ENCODE measurements around the gene DCTD.

Gene DCTD

DNA sequence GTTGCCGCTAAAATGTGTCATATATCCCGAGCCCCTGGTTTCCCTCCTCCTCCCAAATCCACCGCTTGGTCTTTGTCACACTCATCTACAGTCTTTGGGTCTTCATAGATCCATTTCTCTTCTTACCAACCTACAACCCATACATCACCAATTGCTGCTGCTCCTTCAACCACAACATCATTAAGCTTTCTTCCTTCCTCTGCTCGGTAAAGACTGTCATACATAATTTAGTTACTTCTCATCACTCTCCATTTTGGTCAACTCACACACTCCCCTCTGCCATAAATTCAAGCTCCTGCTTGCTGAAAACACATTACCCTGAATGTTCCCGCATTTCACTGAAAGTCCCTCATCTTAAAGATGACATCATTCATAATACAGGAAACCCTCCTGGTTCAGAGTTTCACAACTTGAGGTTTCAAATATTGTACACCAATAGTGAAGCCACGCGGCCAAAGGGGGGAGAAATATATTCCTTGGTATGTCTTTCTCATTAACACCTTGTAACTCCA is 1.7 kb upstream of the DCTD start:
- Histone ChIP-seq H3K9me3 (ENCODE audit: insufficient read depth, low read depth, low read length) (no peaks in the 10 kb centered on the region), H3K36me3 (ENCODE audit: insufficient read depth, low read depth, low read length) (peaks cover 15% of the 10 kb centered on the region), H3K27ac (ENCODE audit: low read length) (no peak overlapping the region), H3K4me1 (ENCODE audit: insufficient read depth, low read length) (peaks cover 8% of the 10 kb centered on the region; the same call in 1 of the 2 replicates), H3K9ac (ENCODE audit: low read depth, low read length) (no peak overlapping the region), H3K4me3 (ENCODE audit: low read length) (no peak overlapping the region), H3K27me3 (ENCODE audit: insufficient read depth, low read length) (peaks cover 14% of the 10 kb centered on the region; the same call in 1 of the 2 replicates)

DNA sequence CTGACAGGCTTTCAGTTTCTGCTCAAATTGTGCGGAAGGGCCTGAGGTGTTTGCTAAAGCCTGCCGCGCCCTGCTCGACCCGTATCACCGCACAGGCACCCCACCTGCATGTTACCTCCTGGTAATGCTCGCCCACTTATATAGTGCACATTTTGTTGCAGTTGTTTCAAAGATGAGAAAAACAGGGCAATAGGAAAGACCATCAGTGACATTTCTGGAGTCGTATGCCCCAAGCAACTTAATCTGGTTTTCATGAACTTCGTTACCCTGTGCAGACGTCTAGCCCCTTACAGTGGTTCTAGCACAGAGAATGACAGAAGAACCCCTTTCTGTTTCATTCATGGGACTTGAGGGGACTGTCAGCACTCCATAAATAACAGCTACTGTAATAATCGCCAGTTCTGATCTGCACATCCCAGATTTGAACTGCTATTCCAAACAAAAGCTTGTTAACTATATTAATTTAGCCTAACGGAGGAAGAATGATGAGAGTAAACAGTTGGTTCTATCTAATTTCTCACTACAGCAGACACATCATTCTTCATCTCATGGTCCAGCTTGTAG is 940 bp upstream of the DCTD start:
- Histone ChIP-seq H3K4me1 (ENCODE audit: insufficient read depth, low read length) (peaks cover 8% of the 10 kb centered on the region; the same call in 1 of the 2 replicates), H3K27me3 (ENCODE audit: insufficient read depth, low read length) (peaks cover 14% of the 10 kb centered on the region; the same call in 1 of the 2 replicates), H3K9me3 (ENCODE audit: insufficient read depth, low read depth, low read length) (no peaks in the 10 kb centered on the region), H3K9ac (ENCODE audit: low read depth, low read length) (peak overlapping the region; percentile 68; the same call in 1 of the 2 replicates), H3K4me3 (ENCODE audit: low read length) (peak overlapping the region; percentile 73), H3K36me3 (ENCODE audit: insufficient read depth, low read depth, low read length) (peaks cover 23% of the 10 kb centered on the region), H3K27ac (ENCODE audit: low read length) (no peak overlapping the region)

DNA sequence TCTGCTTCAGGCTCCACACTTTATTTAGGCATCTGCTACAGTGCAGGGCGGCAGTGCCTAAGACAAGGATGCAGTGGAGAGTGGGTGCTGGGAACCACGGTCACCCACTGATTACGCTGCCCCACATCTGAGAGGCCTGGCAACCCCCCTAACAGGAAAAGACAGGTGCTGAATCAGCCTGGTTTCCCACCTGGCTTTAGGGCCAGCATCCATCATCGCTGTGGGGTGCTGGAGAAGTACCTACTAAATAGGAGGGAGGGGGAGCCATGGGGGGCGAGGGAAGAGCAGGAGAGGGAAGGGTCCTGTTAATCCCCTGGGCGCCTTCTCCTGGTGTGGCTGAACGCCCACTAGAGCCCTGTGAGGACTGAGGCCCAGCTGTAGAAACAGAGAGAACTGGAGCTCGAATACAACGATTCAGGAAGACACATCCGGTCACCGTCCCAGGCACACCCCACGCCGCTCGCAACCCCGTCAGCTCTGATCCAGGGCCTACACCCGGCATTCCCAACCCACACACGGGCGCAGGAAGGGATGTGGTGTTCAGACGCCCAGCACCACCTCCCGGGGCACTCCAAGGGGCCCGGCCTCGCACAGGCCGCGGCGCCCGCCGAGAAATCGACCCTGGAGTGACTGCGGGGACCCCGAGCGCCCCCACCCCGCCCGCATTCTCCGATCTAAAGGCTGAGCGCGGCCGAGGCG is 554 bp downstream of the DCTD start:
- H3K4me3 ChIP-seq (ENCODE audit: low read length): peak overlapping the region; percentile 73
- peak overlapping the region; percentile 78; the same call in 1 of the 2 replicates for H3K9ac ChIP-seq (ENCODE audit: low read depth, low read length)
- peak overlapping the region; percentile 55 for H3K27ac ChIP-seq (ENCODE audit: low read length)
- peaks cover 38% of the 10 kb centered on the region for H3K36me3 ChIP-seq (ENCODE audit: insufficient read depth, low read depth, low read length)
- H3K27me3 ChIP-seq (ENCODE audit: insufficient read depth, low read length): peaks cover 14% of the 10 kb centered on the region; the same call in 1 of the 2 replicates
- H3K9me3 ChIP-seq (ENCODE audit: insufficient read depth, low read depth, low read length): no peaks in the 10 kb centered on the region
- peaks cover 8% of the 10 kb centered on the region; the same call in 1 of the 2 replicates for H3K4me1 ChIP-seq (ENCODE audit: insufficient read depth, low read length)

DNA sequence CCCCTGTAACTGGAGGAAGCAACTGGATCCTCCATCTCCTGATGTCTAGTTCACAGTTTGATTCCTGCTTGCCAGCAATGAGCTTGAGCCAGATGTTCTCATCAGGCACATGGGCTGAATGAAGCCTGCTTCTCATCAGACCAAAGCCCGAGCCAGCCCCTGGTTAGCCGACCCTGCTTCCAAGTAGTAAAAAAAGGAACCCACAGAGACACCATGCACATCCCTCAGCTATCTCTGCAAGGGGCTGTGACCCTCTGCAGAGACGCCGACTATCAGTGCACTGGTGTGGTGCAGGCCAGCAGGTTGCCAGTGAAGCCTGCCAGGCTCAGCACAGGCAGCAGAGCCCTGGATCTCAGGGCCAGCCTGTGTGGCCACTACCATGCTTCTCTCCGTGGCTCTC is 2.8 kb downstream of the DCTD start:
- Histone ChIP-seq H3K27me3 (ENCODE audit: insufficient read depth, low read length) (peaks cover 13% of the 10 kb centered on the region; the same call in 1 of the 2 replicates), H3K4me1 (ENCODE audit: insufficient read depth, low read length) (peaks cover 8% of the 10 kb centered on the region; the same call in 1 of the 2 replicates), H3K9me3 (ENCODE audit: insufficient read depth, low read depth, low read length) (no peaks in the 10 kb centered on the region), H3K4me3 (ENCODE audit: low read length) (no peak overlapping the region), H3K36me3 (ENCODE audit: insufficient read depth, low read depth, low read length) (peaks cover 60% of the 10 kb centered on the region), H3K27ac (ENCODE audit: low read length) (no peak overlapping the region), H3K9ac (ENCODE audit: low read depth, low read length) (no peak overlapping the region)

DNA sequence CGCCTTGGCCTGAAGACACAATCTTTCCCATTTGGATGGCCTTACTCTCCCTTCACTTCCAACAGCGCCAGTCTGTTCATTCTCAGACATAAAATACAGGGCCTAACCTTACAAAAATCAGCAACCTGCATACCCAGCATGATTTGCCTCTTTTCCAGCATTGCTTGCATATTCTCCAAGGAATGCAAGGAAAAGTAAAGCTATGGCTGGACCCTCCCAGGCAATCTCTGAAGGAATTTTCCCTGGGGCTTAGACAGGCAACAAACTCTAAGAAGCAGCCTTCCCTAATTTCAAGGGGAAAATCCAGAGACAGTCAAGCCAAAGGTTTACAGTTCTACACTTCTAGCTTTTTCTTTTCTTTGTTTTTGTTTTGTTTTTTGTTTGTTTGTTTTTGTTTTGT is 3.6 kb downstream of the DCTD start:
- Histone ChIP-seq H3K36me3 (ENCODE audit: insufficient read depth, low read depth, low read length) (peaks cover 65% of the 10 kb centered on the region), H3K4me1 (ENCODE audit: insufficient read depth, low read length) (peaks cover 8% of the 10 kb centered on the region; the same call in 1 of the 2 replicates), H3K27me3 (ENCODE audit: insufficient read depth, low read length) (peaks cover 6% of the 10 kb centered on the region; the same call in 1 of the 2 replicates)

DNA sequence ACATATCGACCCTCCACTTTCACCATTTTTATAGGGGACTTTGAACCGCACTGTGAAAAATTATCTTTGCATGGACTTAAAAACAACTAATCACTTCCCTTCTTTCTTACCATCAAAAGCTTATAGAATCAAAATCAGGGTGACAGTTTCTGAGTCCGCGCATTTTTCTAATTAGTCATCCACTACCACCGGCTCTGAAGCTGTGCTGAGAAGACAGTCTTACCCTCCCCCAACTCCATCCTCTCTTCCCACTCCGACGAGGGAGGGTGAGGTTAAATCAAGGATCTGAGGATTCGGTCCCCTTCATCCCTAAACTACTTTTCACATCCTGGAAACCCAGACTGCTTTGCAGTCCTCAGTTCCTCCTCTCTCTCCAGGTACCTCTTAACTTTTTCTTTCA is 4.2 kb downstream of the DCTD start:
- peaks cover 5% of the 10 kb centered on the region; the same call in 1 of the 2 replicates for H3K4me1 ChIP-seq (ENCODE audit: insufficient read depth, low read length)
- H3K9ac ChIP-seq (ENCODE audit: low read depth, low read length): no peak overlapping the region
- H3K36me3 ChIP-seq (ENCODE audit: insufficient read depth, low read depth, low read length): peaks cover 68% of the 10 kb centered on the region
- no peak overlapping the region for H3K4me3 ChIP-seq (ENCODE audit: low read length)
- H3K27me3 ChIP-seq (ENCODE audit: insufficient read depth, low read length): no peaks in the 10 kb centered on the region; the same call in 1 of the 2 replicates
- H3K9me3 ChIP-seq (ENCODE audit: insufficient read depth, low read depth, low read length): no peaks in the 10 kb centered on the region
- no peak overlapping the region for H3K27ac ChIP-seq (ENCODE audit: low read length)

More for the DNA sequence above, 3.6 kb downstream of the DCTD start:
- Histone ChIP-seq H3K9me3 (ENCODE audit: insufficient read depth, low read depth, low read length) (no peaks in the 10 kb centered on the region), H3K9ac (ENCODE audit: low read depth, low read length) (no peak overlapping the region), H3K27ac (ENCODE audit: low read length) (no peak overlapping the region), H3K4me3 (ENCODE audit: low read length) (no peak overlapping the region)

DNA sequence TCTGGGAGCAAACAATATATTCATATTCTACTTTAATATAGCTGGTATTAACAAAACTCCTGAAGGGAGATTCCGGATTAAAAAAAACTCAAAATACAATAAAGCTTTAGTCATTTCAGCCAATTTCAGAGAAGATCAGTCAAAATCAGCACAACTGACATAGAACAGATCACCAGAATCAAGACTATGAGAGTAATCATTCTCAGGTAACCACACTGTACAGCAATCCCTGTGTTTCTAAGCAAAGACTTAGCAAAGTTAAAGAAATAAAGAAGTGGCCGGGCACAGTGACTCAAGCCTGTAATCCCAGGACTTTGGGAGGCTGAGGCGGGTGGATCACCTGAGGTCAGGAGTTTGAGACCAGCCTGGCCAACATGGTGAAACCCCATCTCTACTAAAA is 9.1 kb downstream of the DCTD start:
- H3K9ac ChIP-seq (ENCODE audit: low read depth, low read length): no peak overlapping the region
- no peak overlapping the region for H3K27ac ChIP-seq (ENCODE audit: low read length)
- H3K9me3 ChIP-seq (ENCODE audit: insufficient read depth, low read depth, low read length): no peaks in the 10 kb centered on the region
- H3K27me3 ChIP-seq (ENCODE audit: insufficient read depth, low read length): no peaks in the 10 kb centered on the region
- peaks cover 72% of the 10 kb centered on the region for H3K36me3 ChIP-seq (ENCODE audit: insufficient read depth, low read depth, low read length)
- no peak overlapping the region for H3K4me3 ChIP-seq (ENCODE audit: low read length)
- H3K4me1 ChIP-seq (ENCODE audit: insufficient read depth, low read length): no peaks in the 10 kb centered on the region

DNA sequence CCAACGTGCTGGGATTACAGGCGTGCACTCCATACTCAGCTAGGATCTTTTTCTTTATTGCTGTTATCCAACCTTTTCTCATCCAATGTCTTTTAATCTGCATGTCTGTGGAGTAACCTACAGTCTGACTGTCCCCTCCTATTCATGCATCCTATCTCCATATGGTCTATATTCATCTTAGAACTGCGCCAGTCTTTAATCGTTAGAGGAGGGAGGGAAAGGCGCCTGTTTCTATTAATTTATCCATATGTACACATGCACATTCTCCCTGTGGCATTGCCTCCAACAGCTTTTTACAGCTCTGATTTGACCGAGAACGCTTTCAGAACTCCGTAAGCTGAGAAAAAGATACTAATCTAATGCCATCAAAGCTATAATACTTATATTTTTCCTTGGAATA is 9.8 kb downstream of the DCTD start:
- Histone ChIP-seq H3K4me3 (ENCODE audit: low read length) (no peak overlapping the region), H3K9ac (ENCODE audit: low read depth, low read length) (no peak overlapping the region), H3K27ac (ENCODE audit: low read length) (no peak overlapping the region), H3K9me3 (ENCODE audit: insufficient read depth, low read depth, low read length) (no peaks in the 10 kb centered on the region), H3K4me1 (ENCODE audit: insufficient read depth, low read length) (no peaks in the 10 kb centered on the region), H3K27me3 (ENCODE audit: insufficient read depth, low read length) (no peaks in the 10 kb centered on the region), H3K36me3 (ENCODE audit: insufficient read depth, low read depth, low read length) (peaks cover 69% of the 10 kb centered on the region)

DNA sequence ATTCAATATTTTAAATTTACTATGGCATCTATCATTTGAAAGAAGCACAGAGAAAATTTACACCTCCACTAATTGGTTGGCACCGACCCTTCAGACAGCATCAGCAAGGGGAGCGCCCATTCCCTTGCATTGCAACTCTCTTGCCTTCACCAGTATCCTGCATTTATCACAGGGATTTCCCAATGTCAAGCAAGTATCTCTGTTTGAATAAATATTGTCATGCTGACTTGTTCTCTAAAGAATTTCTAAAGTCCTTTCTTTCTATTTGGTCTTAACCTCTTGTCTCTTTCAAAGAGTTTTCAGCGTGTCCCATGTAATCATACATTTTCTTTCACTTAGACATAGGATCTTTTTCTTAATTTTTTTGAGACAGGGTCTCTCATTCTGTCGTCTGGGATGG is 10.4 kb downstream of the DCTD start:
- Histone ChIP-seq H3K4me3 (ENCODE audit: low read length) (no peak overlapping the region), H3K27me3 (ENCODE audit: insufficient read depth, low read length) (no peaks in the 10 kb centered on the region), H3K4me1 (ENCODE audit: insufficient read depth, low read length) (no peaks in the 10 kb centered on the region), H3K36me3 (ENCODE audit: insufficient read depth, low read depth, low read length) (peaks cover 63% of the 10 kb centered on the region), H3K9ac (ENCODE audit: low read depth, low read length) (no peak overlapping the region), H3K9me3 (ENCODE audit: insufficient read depth, low read depth, low read length) (no peaks in the 10 kb centered on the region), H3K27ac (ENCODE audit: low read length) (no peak overlapping the region)

DNA sequence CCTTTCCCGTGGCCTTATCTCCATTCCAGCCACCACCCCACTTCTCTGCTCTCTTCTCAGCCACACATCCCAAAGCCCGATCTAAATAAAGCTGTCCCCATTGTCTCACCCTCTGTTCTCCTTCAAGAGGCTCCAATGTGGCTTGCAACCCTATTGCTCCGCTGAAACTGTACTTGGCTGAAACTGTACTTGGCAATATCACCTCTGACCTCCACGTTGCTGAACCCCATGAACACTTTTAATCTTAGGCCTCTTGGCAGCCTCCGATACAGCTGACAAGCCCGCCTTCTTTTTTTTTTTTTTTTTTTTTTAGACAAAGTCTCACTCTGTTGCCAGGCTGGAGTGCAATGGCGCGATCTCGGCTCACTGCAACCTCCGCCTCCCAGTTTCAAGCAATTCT is 12.1 kb downstream of the DCTD start:
- Histone ChIP-seq H3K36me3 (ENCODE audit: insufficient read depth, low read depth, low read length) (peaks cover 58% of the 10 kb centered on the region; the same call in 1 of the 2 replicates), H3K4me3 (ENCODE audit: low read length) (no peak overlapping the region), H3K9ac (ENCODE audit: low read depth, low read length) (no peak overlapping the region), H3K27ac (ENCODE audit: low read length) (no peak overlapping the region), H3K27me3 (ENCODE audit: insufficient read depth, low read length) (no peaks in the 10 kb centered on the region), H3K9me3 (ENCODE audit: insufficient read depth, low read depth, low read length) (no peaks in the 10 kb centered on the region), H3K4me1 (ENCODE audit: insufficient read depth, low read length) (no peaks in the 10 kb centered on the region)

DNA sequence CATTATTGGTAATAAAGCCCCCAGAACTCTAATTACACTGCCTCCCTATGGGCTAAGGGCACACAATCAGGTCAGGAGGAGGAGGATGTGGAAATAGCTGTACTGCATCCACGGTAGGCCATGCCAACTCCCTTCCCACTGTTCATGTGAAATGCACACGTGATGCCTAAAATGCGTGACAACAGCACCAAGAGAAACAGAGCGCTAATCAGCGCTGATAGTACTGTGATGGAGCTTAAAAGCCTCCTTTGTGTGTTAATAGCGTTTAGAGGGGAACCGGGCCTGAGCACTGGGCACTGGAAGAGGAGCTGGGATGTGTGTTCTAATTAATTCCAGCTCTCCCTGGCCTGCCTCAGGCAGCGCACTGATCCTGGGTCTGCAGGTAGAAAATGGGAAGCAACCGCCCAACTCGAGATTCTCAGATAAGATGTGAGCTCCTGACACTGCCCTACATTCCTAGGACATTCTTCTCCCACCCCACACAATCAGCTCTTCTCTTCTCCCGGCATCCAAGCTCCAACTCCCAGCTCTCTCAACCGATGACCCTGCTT is 12.9 kb downstream of the DCTD start:
- no peaks in the 10 kb centered on the region for H3K27me3 ChIP-seq (ENCODE audit: insufficient read depth, low read length)
- H3K27ac ChIP-seq (ENCODE audit: low read length): no peak overlapping the region
- H3K4me1 ChIP-seq (ENCODE audit: insufficient read depth, low read length): no peaks in the 10 kb centered on the region
- no peaks in the 10 kb centered on the region for H3K9me3 ChIP-seq (ENCODE audit: insufficient read depth, low read depth, low read length)
- no peak overlapping the region for H3K9ac ChIP-seq (ENCODE audit: low read depth, low read length)
- no peak overlapping the region for H3K4me3 ChIP-seq (ENCODE audit: low read length)
- peaks cover 56% of the 10 kb centered on the region; the same call in 1 of the 2 replicates for H3K36me3 ChIP-seq (ENCODE audit: insufficient read depth, low read depth, low read length)
